A172 (cell line): Measurements from ENCODE around the gene DIO3. TPM values are rescaled to one million over a fixed set of nuclear protein-coding genes. Genes with fewer than 3 reads are reported as not detected.

ENCODE experiments used
- DNase-seq: peaks from one replicate; pipeline ENCODE4 v3.0.0-alpha.2; 2015; ENCODE audit warnings: low spot score
- total RNA-seq: library from RNA; depleted of rRNA; stranded (reverse); fragments of >200 nt; shearing (Covaris generic); gene quantifications from 2 replicates; pipeline ENCODE4 v1.2.3, GENCODE V29; 2014; rRNA removed

The DIO3 gene
- total RNA-seq, 1 experiment from 2014 or later, result not detected

GRCh38 chr14:101598159-101598558, 36.9 kb downstream of the DIO3 start:
- no peak for DNase-seq

- DNase-seq, result no peak
Observed at GRCh38 chr14:101598571-101599233, 37.4 kb downstream of the DIO3 start.

- DNase-seq, result no peak
Observed at GRCh38 chr14:101599234-101599885, 38.1 kb downstream of the DIO3 start.

GRCh38 chr14:101600336-101600890, 39.1 kb downstream of the DIO3 start:
- no peak for DNase-seq

GRCh38 chr14:101600891-101601605, 39.8 kb downstream of the DIO3 start:
- DNase-seq, result no peak

- no peak for DNase-seq
Observed at GRCh38 chr14:101601606-101602465, 40.5 kb downstream of the DIO3 start.

GRCh38 chr14:101602466-101602840, 41.2 kb downstream of the DIO3 start:
- DNase-seq, result no peak

- no peak for DNase-seq
Observed at GRCh38 chr14:101603096-101603495, 41.8 kb downstream of the DIO3 start.

GRCh38 chr14:101604228-101604934, 43.1 kb downstream of the DIO3 start:
- DNase-seq, result no peak

GRCh38 chr14:101604935-101605780, 43.9 kb downstream of the DIO3 start:
- DNase-seq, result no peak

- no peak for DNase-seq
Observed at GRCh38 chr14:101605836-101606235, 44.5 kb downstream of the DIO3 start.

Other genes starting within 250 kb of the DIO3 start
- gene PPP2R5C, start 200.2 kb downstream of the DIO3 start, total RNA-seq, result 87.4 and 106 TPM in 2 replicates